Esophagus (tissue), 2 donors: ENCODE data around the gene VPS16. TPM values are rescaled to one million over a fixed set of nuclear protein-coding genes. Genes with fewer than 3 reads are reported as not detected.
"Not testable (repeated sequence)": the region's sequence is repeated elsewhere in the genome, so short reads cannot be mapped to it uniquely, and the experiment has no call there.

Source experiments
- H3K27ac ChIP-seq, 2 donors: one replicate each; pipeline ENCODE4 v1.5.1; 2013; ENCODE audit warnings: low read depth in 2 of 2, mild to moderate bottlenecking in 2 of 2, inconsistent platforms in 1 of 2, low read length in 1 of 2, moderate library complexity in 1 of 2
- H3K27me3 ChIP-seq, 2 donors: one replicate each; pipeline ENCODE4 v1.6.1; 2013; ENCODE audit warnings: low read length in 2 of 2, control low read depth in 1 of 2, mild to moderate bottlenecking in 1 of 2; ENCODE audit not compliant: insufficient read depth in 2 of 2, control insufficient read depth in 1 of 2
- H3K36me3 ChIP-seq, 2 donors: one replicate each; pipeline ENCODE4 v1.6.1; 2013; ENCODE audit warnings: low read length in 1 of 2; ENCODE audit not compliant: control insufficient read depth in 2 of 2, insufficient read depth in 2 of 2
- H3K4me1 ChIP-seq, 2 donors: one replicate each; pipeline ENCODE4 v1.6.1; 2013; ENCODE audit warnings: low read length in 1 of 2; ENCODE audit not compliant: control insufficient read depth in 2 of 2, insufficient read depth in 2 of 2
- H3K4me3 ChIP-seq, 2 donors: one replicate each; pipeline ENCODE4 v1.5.1; 2013; ENCODE audit warnings: low read length in 2 of 2, mild to moderate bottlenecking in 2 of 2, low read depth in 1 of 2, moderate library complexity in 1 of 2
- H3K9me3 ChIP-seq, 2 donors: one replicate each; pipeline ENCODE4 v1.6.1; 2013; ENCODE audit warnings: mild to moderate bottlenecking in 2 of 2, low read depth in 1 of 2, low read length in 1 of 2, moderate library complexity in 1 of 2; ENCODE audit not compliant: control insufficient read depth in 2 of 2, insufficient read depth in 1 of 2
- WGBS, 2 donors: extraction: QIAGEN DNeasy Blood & Tissue Kit; methylation state at CpG; one replicate each; pipeline ENCODE4 v1.1.7; 2013; 5-methylcytosine and 5-hydroxymethylcytosine counted together
- polyA plus RNA-seq, 2 donors: library from polyadenylated mRNA; stranded (reverse); fragments of 200-250 nt; gene quantifications; one replicate each; pipeline ENCODE4 v1.2.3, GENCODE V29; 2013
- donor health status: healthy with polysubstance abuse.
- donor health status: Bipolar disorder and iron deficiency.

VPS16 gene
- polyA plus RNA-seq, 2 donors, result 28.6 to 35.8 TPM

GRCh38 chr20:2806351-2806701, 34.2 kb upstream of the VPS16 start:
- H3K9me3 ChIP-seq, result peaks cover 0 to 2% of the 10 kb centered on the region in 2 donors
- H3K4me1 ChIP-seq, result no peaks in the 10 kb centered on the region
- no peak overlapping the region for H3K4me3 ChIP-seq
- peaks cover 0 to 15% of the 10 kb centered on the region in 2 donors for H3K27me3 ChIP-seq
- no peaks in the 10 kb centered on the region for H3K36me3 ChIP-seq
- no peak overlapping the region for H3K27ac ChIP-seq
- 42 to 50% methylated on average over 4 of the region's 4 CpGs for WGBS, 2 donors

GRCh38 chr20:2807019-2807418, 33.5 kb upstream of the VPS16 start:
- 81 to 95% methylated on average over 4 of the region's 4 CpGs for WGBS, 2 donors
- Histone ChIP-seq H3K9me3 (peaks cover 0 to 2% of the 10 kb centered on the region in 2 donors), H3K27ac (no peak overlapping the region), H3K4me1 (no peaks in the 10 kb centered on the region), H3K4me3 (no peak overlapping the region), H3K27me3 (peaks cover 0 to 15% of the 10 kb centered on the region in 2 donors), H3K36me3 (no peaks in the 10 kb centered on the region)

GRCh38 chr20:2807929-2808328, 32.6 kb upstream of the VPS16 start:
- not testable (repeated sequence) for H3K4me3 ChIP-seq, H3K36me3 ChIP-seq, H3K4me1 ChIP-seq, H3K27ac ChIP-seq, H3K9me3 ChIP-seq
- peaks cover 0 to 15% of the 10 kb centered on the region in 2 donors for H3K27me3 ChIP-seq
- 75 to 79% methylated on average over 9 of the region's 9 CpGs for WGBS, 2 donors

- Histone ChIP-seq H3K27me3 (peaks cover 0 to 12% of the 10 kb centered on the region in 2 donors), H3K4me3 (no peak overlapping the region), H3K36me3 (no peaks in the 10 kb centered on the region), H3K9me3 (peaks cover 0 to 2% of the 10 kb centered on the region in 2 donors), H3K4me1 (no peaks in the 10 kb centered on the region), H3K27ac (no peak overlapping the region)
- WGBS, 2 donors, result 87 to 93% methylated on average over 10 of the region's 10 CpGs
Observed at GRCh38 chr20:2809690-2810089, 30.9 kb upstream of the VPS16 start.

DNA sequence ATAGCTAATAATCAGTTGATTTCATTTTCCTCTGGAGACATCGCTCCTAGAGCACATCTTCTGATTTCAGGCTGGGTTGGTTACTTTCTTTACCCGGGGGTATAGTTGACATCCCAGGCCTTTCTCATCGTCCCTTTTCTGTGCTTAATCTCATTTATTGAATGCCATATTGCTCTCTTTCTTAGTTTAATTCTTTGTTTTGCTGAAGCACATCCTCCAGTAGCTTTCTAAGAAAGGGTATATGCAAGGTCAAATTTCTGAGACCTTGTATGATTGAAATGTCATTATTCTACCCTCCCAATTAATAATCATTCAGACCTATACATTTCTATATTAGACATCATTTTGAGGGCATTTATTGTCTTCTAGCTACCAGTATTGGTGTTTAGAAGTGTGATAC, 28.4 kb upstream of the VPS16 start:
- Histone ChIP-seq H3K36me3 (no peaks in the 10 kb centered on the region), H3K4me1 (no peaks in the 10 kb centered on the region), H3K27me3 (no peaks in the 10 kb centered on the region), H3K27ac (no peak overlapping the region), H3K9me3 (peaks cover 0 to 2% of the 10 kb centered on the region in 2 donors), H3K4me3 (no peak overlapping the region)
- 74 to 77% methylated on average over 3 of the region's 3 CpGs for WGBS, 2 donors

DNA sequence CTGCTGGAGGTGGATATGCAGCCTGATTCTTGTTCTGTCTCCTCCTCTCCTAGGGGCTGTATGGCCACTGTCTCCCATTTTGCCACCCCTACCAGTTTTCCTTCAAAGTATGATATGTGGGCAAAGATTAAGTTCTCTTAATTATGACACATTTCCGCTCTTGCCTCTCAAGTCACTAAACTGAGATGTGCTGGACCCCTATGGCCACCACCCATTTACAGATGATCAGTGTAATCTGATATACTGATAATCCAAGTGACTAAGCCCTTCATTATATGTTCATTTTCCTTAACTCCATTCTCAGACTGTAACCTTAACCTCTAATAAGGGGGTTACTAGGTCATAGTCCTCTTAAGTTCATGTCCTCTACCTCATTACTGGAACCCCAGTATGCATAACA, 26.5 kb upstream of the VPS16 start:
- Histone ChIP-seq H3K4me1 (no peaks in the 10 kb centered on the region), H3K36me3 (no peaks in the 10 kb centered on the region), H3K4me3 (no peak overlapping the region), H3K27me3 (no peaks in the 10 kb centered on the region), H3K9me3 (peaks cover 0 to 2% of the 10 kb centered on the region in 2 donors), H3K27ac (no peak overlapping the region)
- 96 to 100% methylated on average over 1 of the region's 1 CpG for WGBS, 2 donors

DNA sequence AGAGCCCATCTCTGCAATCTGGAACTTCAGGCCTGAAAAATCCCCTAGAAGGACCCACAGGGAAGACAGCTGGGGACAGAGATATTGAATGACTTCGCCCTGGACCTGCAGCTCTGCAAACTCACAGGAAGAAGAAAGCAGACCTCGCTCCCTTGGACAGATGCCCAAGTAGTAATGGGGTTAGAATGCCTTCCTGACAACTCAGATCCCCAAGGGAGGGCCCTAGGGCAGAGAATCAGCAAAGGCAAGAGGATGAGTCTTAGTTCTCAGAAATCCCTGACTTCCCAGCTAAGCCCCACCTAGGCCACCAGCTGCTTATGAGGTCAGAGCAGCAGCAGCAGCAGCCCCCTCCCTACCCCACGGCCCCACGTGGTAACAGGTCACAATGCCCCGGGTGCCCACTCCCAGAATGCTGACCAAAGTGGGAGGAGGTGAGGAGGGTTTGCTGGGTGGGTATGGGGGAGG, 25.9 kb upstream of the VPS16 start, which contains the start of gene C20orf141:
Gene C20orf141 (plus strand): TSS at position 401 of the 465 bp plus-strand sequence. CDS start 198 bp downstream, outside the sequence.
- H3K4me3 ChIP-seq, result no peak within 1 kb of the TSS
- H3K4me1 ChIP-seq, result no peaks in the 10 kb centered on the region
- H3K9me3 ChIP-seq, result peaks cover 0 to 1% of the 10 kb centered on the region in 2 donors
- H3K27ac ChIP-seq, result no peak within 1 kb of the TSS
- no peaks in the 10 kb centered on the region for H3K36me3 ChIP-seq
- no peaks in the 10 kb centered on the region for H3K27me3 ChIP-seq
- 29 to 38% methylated on average over 5 of the region's 5 CpGs for WGBS, 2 donors

GRCh38 chr20:2815242-2815900, 25.2 kb upstream of the VPS16 start:
- H3K4me1 ChIP-seq, result no peaks in the 10 kb centered on the region
- H3K27me3 ChIP-seq, result no peaks in the 10 kb centered on the region
- 86 to 87% methylated on average over 8 of the region's 8 CpGs for WGBS, 2 donors
- no peaks in the 10 kb centered on the region for H3K36me3 ChIP-seq
- no peak overlapping the region for H3K4me3 ChIP-seq
- H3K27ac ChIP-seq, result no peak overlapping the region
- no peaks in the 10 kb centered on the region for H3K9me3 ChIP-seq

DNA sequence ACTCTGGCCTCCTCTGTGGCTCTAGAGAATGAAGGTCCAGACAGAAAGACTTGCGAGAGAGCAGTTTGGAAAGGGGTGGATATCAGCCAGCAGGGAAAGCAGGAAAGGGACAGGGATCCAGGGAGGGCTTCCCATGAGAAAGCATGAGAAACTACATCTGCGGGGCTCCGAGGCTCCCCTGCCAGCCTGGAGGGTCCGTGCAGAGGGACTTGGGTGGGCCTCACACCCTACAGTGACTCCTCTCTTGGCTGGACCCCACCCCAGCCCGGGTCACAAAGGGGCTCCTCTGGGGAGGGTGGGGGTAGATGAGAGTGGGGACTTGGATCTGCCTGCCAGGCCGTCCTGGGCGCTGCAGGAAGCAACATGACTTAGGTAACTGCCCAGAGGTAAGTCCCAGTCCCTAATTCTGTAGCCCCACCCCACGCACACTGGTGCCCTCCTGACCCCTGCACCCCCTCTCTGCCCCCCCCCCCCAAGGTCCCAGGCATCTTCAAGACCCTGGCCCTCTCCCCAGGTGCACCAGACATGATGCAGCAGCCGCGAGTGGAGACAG, 24.4 kb upstream of the VPS16 start, which contains the start of gene TMEM239:
Gene TMEM239 (plus strand): TSS at position 335 of the 553 bp plus-strand sequence. CDS start 191 bp downstream, at position 526.
- 73 to 76% methylated on average over 10 of the region's 10 CpGs for WGBS, 2 donors

More for the DNA sequence above, 24.4 kb upstream of the VPS16 start, which contains the start of gene TMEM239:
- H3K9me3 ChIP-seq, result no peaks in the 10 kb centered on the region
- no peaks in the 10 kb centered on the region for H3K4me1 ChIP-seq
- peaks cover 0 to 2% of the 10 kb centered on the region in 2 donors for H3K27me3 ChIP-seq
- H3K36me3 ChIP-seq, result no peaks in the 10 kb centered on the region
- H3K4me3 ChIP-seq, result no peak within 1 kb of the TSS
- no peak within 1 kb of the TSS for H3K27ac ChIP-seq
